ENCODE measurements around the gene KANK2.

GRCh38 chr19:11191934-11192333, 5.4 kb downstream of the KANK2 start:
- TF ChIP-seq CTCF (IDR thresholded peaks at IDR 0.05; ENCODE audit: poor library complexity, severe bottlenecking) (no peak), EZH2 (IDR thresholded peaks at IDR 0.05; ENCODE audit: borderline replicate concordance, insufficient read depth, low read length, poor library complexity, severe bottlenecking) (no peak), MXI1 (conservative IDR thresholded peaks at IDR 0.05; ENCODE audit: poor library complexity, severe bottlenecking) (no peak), TAF1 (IDR thresholded peaks at IDR 0.05; ENCODE audit: low read depth) (no peak)
